GM19468 (cell line): ENCODE measurements around the gene HAO1.
"Not testable (repeated sequence)": the region's sequence is repeated elsewhere in the genome, so short reads cannot be mapped to it uniquely, and the experiment has no call there.

Source experiments
- ATAC-seq: cut with Tn5 transposase; IDR thresholded peaks from one replicate; pipeline ENCODE4 v1.9.1; 2021; ENCODE audit warnings: mild to moderate bottlenecking, moderate library complexity, moderate number of reproducible peaks; ENCODE audit not compliant: unreplicated experiment; ENCODE audit errors: extremely low read depth

HAO1 gene

GRCh38 chr20:7859356-7859802, 80.9 kb downstream of the HAO1 start:
- no peak for ATAC-seq

- ATAC-seq = no peak
Measured at GRCh38 chr20:7858734-7859250, 81.5 kb downstream of the HAO1 start.

- no peak for ATAC-seq
Measured at GRCh38 chr20:7856756-7857155, 83.5 kb downstream of the HAO1 start.

GRCh38 chr20:7855545-7855944, 84.7 kb downstream of the HAO1 start:
- no peak for ATAC-seq

- no peak for ATAC-seq
Measured at GRCh38 chr20:7853493-7853892, 86.8 kb downstream of the HAO1 start.

- no peak for ATAC-seq
Measured at GRCh38 chr20:7850775-7851490, 89.3 kb downstream of the HAO1 start.

- no peak for ATAC-seq
Measured at GRCh38 chr20:7849675-7850074, 90.6 kb downstream of the HAO1 start.

GRCh38 chr20:7848351-7848750, 91.9 kb downstream of the HAO1 start:
- ATAC-seq = no peak

- ATAC-seq = no peak
Measured at GRCh38 chr20:7843613-7844012, 96.6 kb downstream of the HAO1 start.

- ATAC-seq = no peak
Measured at GRCh38 chr20:7841971-7842310, 98.3 kb downstream of the HAO1 start.

GRCh38 chr20:7841291-7841970, 98.8 kb downstream of the HAO1 start:
- no peak for ATAC-seq

- ATAC-seq = no peak
Measured at GRCh38 chr20:7836076-7836475, 104.2 kb downstream of the HAO1 start.

- ATAC-seq = not testable (repeated sequence)
Measured at GRCh38 chr20:7834441-7834840, 105.8 kb downstream of the HAO1 start.
